NCI-H748 treated with DMSO at 0.1 percent for 48 hours (cell line): ENCODE measurements around the gene FFAR2.
"Not testable (repeated sequence)": the region's sequence is repeated elsewhere in the genome, so short reads cannot be mapped to it uniquely, and the experiment has no call there.

Experiments
- DNase-seq: peaks from one replicate; lab custom pipeline; 2025; lab: John Stamatoyannopoulos, UW

Gene FFAR2

GRCh38 chr19:35455616-35456201 lies 7.7 kb downstream of the FFAR2 start:
- DNase-seq = no peak

GRCh38 chr19:35457173-35457572 lies 9.1 kb downstream of the FFAR2 start:
- no peak for DNase-seq

- DNase-seq = no peak
Observed at GRCh38 chr19:35458192-35458591, 10.1 kb downstream of the FFAR2 start.

GRCh38 chr19:35458731-35459391 lies 10.8 kb downstream of the FFAR2 start:
- DNase-seq = no peak

- DNase-seq = no peak
Observed at GRCh38 chr19:35459414-35460082, 11.5 kb downstream of the FFAR2 start.

GRCh38 chr19:35460608-35461007 lies 12.6 kb downstream of the FFAR2 start:
- no peak for DNase-seq

GRCh38 chr19:35461060-35461459 lies 13.0 kb downstream of the FFAR2 start:
- no peak for DNase-seq

- not testable (repeated sequence) for DNase-seq
Observed at GRCh38 chr19:35461788-35462187, 13.7 kb downstream of the FFAR2 start.

GRCh38 chr19:35462476-35462953 lies 14.5 kb downstream of the FFAR2 start:
- no peak for DNase-seq

GRCh38 chr19:35462956-35463355 lies 14.9 kb downstream of the FFAR2 start:
- not testable (repeated sequence) for DNase-seq

- DNase-seq = no peak
Observed at GRCh38 chr19:35466259-35466658, 18.2 kb downstream of the FFAR2 start.

- no peak for DNase-seq
Observed at GRCh38 chr19:35468637-35469036, 20.6 kb downstream of the FFAR2 start.

GRCh38 chr19:35470128-35470527 lies 22.1 kb downstream of the FFAR2 start:
- DNase-seq = no peak

GRCh38 chr19:35471075-35471474 lies 23.0 kb downstream of the FFAR2 start:
- DNase-seq = not testable (repeated sequence)

- DNase-seq = no peak
Observed at GRCh38 chr19:35471946-35472345, 23.9 kb downstream of the FFAR2 start.

GRCh38 chr19:35474104-35474503 lies 26.0 kb downstream of the FFAR2 start:
- DNase-seq = no peak

- DNase-seq = not testable (repeated sequence)
Observed at GRCh38 chr19:35474594-35474993, 26.5 kb downstream of the FFAR2 start.

GRCh38 chr19:35476149-35476548 lies 28.1 kb downstream of the FFAR2 start:
- no peak for DNase-seq

- peak; percentile 33 for DNase-seq
Observed at GRCh38 chr19:35478794-35479677, 31.0 kb downstream of the FFAR2 start.

GRCh38 chr19:35483089-35483488 lies 35.0 kb downstream of the FFAR2 start:
- no peak for DNase-seq

- no peak for DNase-seq
Observed at GRCh38 chr19:35484252-35485036, 36.4 kb downstream of the FFAR2 start.
